Activated T-cell treated with anti-CD3 and anti-CD28 coated beads, Interleukin-2, amount 50 U/mL, for 72 hours (primary cell): ENCODE results near the gene MYL7. TPM values are rescaled to one million over a fixed set of nuclear protein-coding genes. Genes with fewer than 3 reads are reported as not detected.

Experiments
- ATAC-seq, 2 donors: fragments of 150-1000 bp; cut with Tn5 transposase; replicated peaks in 1 of 2; 2 replicates each; pipeline ENCODE4 v1.10.0; 2021; ENCODE audit warnings: moderate library complexity in 2 of 2, mild to moderate bottlenecking in 1 of 2
- DNase-seq, 2 donors: peaks; one replicate each; pipeline ENCODE4 v3.0.0; 2021 to 2022; ENCODE audit warnings: mixed read lengths in 1 of 2
- H3K27ac Mint-ChIP-seq: one replicate; pipeline ENCODE4 v1.8.0; 2022; ENCODE audit warnings: mild to moderate bottlenecking, moderate library complexity, mixed read lengths
- H3K27me3 Mint-ChIP-seq: one replicate; pipeline ENCODE4 v1.8.0; 2022; ENCODE audit warnings: low read depth, mixed read lengths
- H3K36me3 Mint-ChIP-seq, 2 donors: one replicate each; pipeline ENCODE4 v1.8.0; 2022; ENCODE audit warnings: mixed read lengths in 2 of 2, mild to moderate bottlenecking in 1 of 2; ENCODE audit not compliant: insufficient read depth in 2 of 2
- H3K4me1 Mint-ChIP-seq: one replicate; pipeline ENCODE4 v1.8.0; 2022; ENCODE audit warnings: low read depth, mixed read lengths
- H3K4me3 Mint-ChIP-seq, 2 donors: one replicate each; pipeline ENCODE4 v1.8.0; 2022; ENCODE audit warnings: mild to moderate bottlenecking in 2 of 2, mixed read lengths in 2 of 2, moderate library complexity in 2 of 2
- H3K9me3 Mint-ChIP-seq, 2 donors: one replicate each; pipeline ENCODE4 v1.8.0; 2022; ENCODE audit warnings: mixed read lengths in 2 of 2
- total RNA-seq, 2 donors: library from RNA; stranded (reverse); gene quantifications; one replicate each; pipeline ENCODE4 v1.2.3, GENCODE V29; 2022

Gene MYL7
- total RNA-seq, 2 donors from 2014 or later = not detected

DNA sequence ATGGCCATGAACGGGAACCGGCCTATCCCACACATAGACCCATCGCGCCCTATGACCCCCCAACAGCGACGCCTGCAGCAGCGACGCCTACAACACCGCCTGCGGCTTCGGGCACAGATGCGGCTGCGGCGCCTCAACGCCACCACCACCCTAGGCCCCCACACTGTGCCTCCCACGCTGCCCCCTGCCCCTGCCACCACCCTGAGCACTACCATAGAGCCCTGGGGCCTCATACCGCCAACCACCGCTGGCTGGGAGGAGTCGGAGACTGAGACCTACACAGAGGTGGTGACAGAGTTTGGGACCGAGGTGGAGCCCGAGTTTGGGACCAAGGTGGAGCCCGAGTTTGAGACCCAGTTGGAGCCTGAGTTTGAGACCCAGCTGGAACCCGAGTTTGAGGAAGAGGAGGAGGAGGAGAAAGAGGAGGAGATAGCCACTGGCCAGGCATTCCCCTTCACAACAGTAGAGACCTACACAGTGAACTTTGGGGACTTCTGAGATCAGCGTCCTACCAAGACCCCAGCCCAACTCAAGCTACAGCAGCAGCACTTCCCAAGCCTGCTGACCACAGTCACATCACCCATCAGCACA, 27.3 kb downstream of the MYL7 start:
- Mint-ChIP-seq H3K27me3 (no peaks in the 10 kb centered on the region), H3K4me3 (no peak overlapping the region), H3K36me3 (peaks cover 0 to 5% of the 10 kb centered on the region in 2 donors), H3K27ac (no peak overlapping the region), H3K4me1 (no peaks in the 10 kb centered on the region), H3K9me3 (no peaks in the 10 kb centered on the region)
- ATAC-seq = no peak
- no peak for DNase-seq

GRCh38 chr7:44112997-44113763, 28.0 kb downstream of the MYL7 start:
- ATAC-seq (no peak), DNase-seq (no peak)
- no peaks in the 10 kb centered on the region for H3K27me3 Mint-ChIP-seq
- H3K36me3 Mint-ChIP-seq = peaks cover 0 to 4% of the 10 kb centered on the region in 2 donors
- no peaks in the 10 kb centered on the region for H3K4me1 Mint-ChIP-seq
- H3K9me3 Mint-ChIP-seq = no peaks in the 10 kb centered on the region
- H3K27ac Mint-ChIP-seq = no peak overlapping the region
- H3K4me3 Mint-ChIP-seq = no peak overlapping the region

GRCh38 chr7:44112231-44112996, 28.7 kb downstream of the MYL7 start:
- no peak for DNase-seq
- H3K27ac Mint-ChIP-seq = no peak overlapping the region
- no peak overlapping the region for H3K4me3 Mint-ChIP-seq
- no peak for ATAC-seq
- no peaks in the 10 kb centered on the region for H3K9me3 Mint-ChIP-seq
- H3K36me3 Mint-ChIP-seq = no peaks in the 10 kb centered on the region
- H3K4me1 Mint-ChIP-seq = no peaks in the 10 kb centered on the region
- H3K27me3 Mint-ChIP-seq = no peaks in the 10 kb centered on the region

GRCh38 chr7:44111761-44112160, 29.4 kb downstream of the MYL7 start:
- Mint-ChIP-seq H3K36me3 (no peaks in the 10 kb centered on the region), H3K4me1 (no peaks in the 10 kb centered on the region), H3K9me3 (no peaks in the 10 kb centered on the region), H3K4me3 (no peak overlapping the region), H3K27me3 (no peaks in the 10 kb centered on the region), H3K27ac (no peak overlapping the region)
- ATAC-seq = no peak
- no peak for DNase-seq

- no peaks in the 10 kb centered on the region for H3K27me3 Mint-ChIP-seq
- H3K4me3 Mint-ChIP-seq = no peak overlapping the region
- no peak overlapping the region for H3K27ac Mint-ChIP-seq
- no peaks in the 10 kb centered on the region for H3K9me3 Mint-ChIP-seq
- peaks cover 4% of the 10 kb centered on the region for H3K4me1 Mint-ChIP-seq
- ATAC-seq (no peak), DNase-seq (no peak)
- no peaks in the 10 kb centered on the region for H3K36me3 Mint-ChIP-seq
Observed at GRCh38 chr7:44110719-44111635, 30.2 kb downstream of the MYL7 start.

DNA sequence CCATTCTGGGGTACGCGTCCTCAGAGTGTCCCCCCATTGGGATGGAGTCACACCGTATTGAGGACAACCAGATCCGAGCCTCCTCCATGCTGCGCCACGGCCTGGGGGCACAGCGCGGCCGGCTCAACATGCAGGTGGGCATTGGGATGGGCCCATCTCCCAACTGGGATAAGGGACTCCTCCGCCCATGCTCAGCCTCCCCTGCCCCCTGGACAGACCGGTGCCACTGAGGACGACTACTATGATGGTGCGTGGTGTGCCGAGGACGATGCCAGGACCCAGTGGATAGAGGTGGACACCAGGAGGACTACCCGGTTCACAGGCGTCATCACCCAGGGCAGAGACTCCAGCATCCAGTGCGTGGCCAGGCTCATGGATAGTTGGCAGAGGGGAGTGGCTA, 31.1 kb downstream of the MYL7 start:
- H3K4me1 Mint-ChIP-seq = peaks cover 12% of the 10 kb centered on the region
- no peak overlapping the region for H3K4me3 Mint-ChIP-seq
- no peaks in the 10 kb centered on the region for H3K36me3 Mint-ChIP-seq
- H3K27ac Mint-ChIP-seq = no peak overlapping the region
- DNase-seq = no peak
- ATAC-seq = no peak
- H3K27me3 Mint-ChIP-seq = no peaks in the 10 kb centered on the region
- no peaks in the 10 kb centered on the region for H3K9me3 Mint-ChIP-seq

DNA sequence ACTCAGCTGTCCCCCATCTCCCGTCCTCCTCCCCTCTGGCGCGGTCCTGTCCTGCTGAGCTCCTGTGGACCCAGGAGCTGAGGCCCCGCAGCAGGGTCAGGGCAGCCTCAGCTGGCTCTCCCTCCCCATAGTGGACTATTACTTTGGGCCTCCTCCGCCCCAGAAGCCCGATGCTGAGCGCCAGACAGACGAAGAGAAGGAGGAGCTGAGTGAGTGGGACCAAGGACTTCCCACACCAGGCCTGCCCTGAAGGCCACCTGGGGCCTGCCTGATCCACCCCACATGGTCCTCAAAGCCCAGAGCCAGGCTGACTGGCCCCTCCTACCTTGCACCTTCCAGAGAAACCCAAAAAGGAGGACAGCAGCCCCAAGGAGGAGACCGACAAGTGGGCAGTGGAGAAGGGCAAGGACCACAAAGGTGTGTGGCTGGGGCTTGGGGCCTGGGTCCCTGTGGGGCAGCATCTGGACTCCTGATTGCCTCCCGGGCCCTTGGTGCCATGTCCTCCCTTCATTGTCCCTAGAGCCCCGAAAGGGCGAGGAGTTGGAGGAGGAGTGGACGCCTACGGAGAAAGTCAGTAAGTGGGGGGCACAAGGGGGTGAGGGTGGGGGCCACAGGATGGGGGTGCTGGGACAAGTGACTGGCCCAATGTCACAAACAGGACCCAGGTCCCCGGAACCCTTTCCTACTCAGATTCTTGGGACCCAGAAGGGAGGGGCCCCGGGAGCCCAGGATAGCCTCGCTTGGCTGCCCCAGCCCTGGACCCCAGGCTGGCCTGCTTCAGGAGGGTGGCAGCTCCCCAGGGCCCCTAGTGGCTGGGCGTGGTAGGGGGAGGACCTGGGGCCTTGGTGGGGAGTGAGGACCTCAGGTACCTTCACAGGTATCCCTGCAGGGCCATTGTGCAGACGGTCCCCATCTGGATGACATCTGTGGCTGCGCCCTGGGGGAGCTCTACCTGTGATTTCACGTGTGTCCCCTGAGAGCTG, 32.1 kb downstream of the MYL7 start:
- ATAC-seq (no peak), DNase-seq (no peak)
- Mint-ChIP-seq H3K4me1 (peaks cover 12% of the 10 kb centered on the region), H3K27me3 (no peaks in the 10 kb centered on the region), H3K36me3 (no peaks in the 10 kb centered on the region), H3K9me3 (no peaks in the 10 kb centered on the region), H3K4me3 (no peak overlapping the region), H3K27ac (no peak overlapping the region)

DNA sequence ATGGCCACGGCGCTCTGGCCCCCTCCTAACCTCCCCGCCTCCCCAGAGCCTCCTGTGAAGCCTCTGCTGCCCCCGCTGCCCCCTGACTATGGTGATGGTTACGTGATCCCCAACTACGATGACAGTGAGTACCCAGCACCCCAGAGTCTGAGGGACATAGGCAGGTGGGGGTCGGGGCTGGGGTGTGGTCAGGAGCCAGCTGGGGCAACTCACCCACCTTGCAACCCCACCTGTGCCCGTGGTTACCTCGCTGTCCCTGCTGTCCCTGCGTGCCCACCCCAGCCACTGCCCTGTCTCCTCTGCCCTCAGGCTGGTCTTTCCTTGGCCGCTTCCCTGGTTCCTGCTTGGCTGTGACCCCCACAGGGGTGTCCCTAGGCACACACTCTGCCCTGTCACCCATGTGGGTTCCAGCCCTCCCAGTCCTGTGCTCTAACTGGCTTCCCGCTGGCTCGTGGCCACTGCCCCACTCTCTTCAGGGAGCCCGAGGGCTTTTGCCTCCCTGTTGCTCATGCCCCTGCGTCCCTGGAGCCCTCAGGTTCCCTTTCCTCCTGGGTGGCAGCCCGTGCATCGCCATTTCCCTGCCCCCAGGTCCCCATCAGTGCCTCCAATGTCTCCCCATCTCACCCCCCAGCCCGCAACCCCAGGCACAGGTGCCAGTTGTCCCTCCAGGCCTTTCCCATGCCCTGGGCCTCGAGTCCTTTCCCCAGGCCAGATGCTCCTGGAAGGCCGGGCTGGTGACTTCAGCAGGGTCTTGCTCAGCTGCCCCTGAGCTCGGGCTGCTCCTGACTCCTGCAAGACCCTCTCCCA, 33.0 kb downstream of the MYL7 start:
- DNase-seq (no peak), ATAC-seq (no peak)
- H3K9me3 Mint-ChIP-seq = no peaks in the 10 kb centered on the region
- H3K27ac Mint-ChIP-seq = no peak overlapping the region
- H3K27me3 Mint-ChIP-seq = no peaks in the 10 kb centered on the region
- H3K36me3 Mint-ChIP-seq = no peaks in the 10 kb centered on the region
- H3K4me3 Mint-ChIP-seq = no peak overlapping the region
- H3K4me1 Mint-ChIP-seq = peaks cover 12% of the 10 kb centered on the region

DNA sequence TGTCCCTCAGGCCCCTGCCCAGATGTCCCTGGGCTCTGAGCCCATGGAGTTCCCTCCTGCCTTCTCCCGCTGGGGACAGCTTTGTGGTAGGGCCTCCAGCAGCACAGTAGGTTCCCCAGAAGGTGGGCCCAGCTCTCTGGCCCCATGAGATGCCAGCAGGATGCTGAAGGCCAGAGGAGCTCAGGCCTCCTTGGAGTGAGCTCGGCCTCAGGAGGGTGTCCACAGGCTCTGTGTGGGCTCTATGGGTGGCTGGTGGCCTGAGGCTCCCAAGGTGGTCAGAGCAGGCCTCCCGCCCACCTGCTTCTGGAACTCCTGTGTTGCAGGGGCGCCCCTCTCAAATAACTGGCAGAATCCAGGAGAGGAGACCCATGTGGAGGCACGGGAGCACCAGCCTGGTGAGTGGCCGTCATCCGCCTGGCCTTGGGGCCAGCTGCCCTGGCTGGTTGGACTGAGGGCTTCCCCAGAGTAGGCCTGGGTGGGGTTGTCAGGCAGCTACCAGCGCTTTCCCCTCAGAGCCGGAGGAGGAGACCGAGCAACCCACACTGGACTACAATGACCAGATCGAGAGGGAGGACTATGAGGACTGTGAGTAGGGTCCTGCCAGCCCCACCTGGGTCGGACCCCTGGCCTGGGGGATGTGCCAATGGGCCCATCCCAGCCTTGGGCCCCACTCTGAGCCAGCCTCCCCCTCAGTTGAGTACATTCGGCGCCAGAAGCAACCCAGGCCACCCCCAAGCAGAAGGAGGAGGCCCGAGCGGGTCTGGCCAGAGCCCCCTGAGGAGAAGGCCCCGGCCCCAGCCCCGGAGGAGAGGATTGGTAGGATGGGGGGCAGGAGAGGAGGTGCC, 33.8 kb downstream of the MYL7 start:
- Mint-ChIP-seq H3K4me1 (peaks cover 12% of the 10 kb centered on the region), H3K9me3 (no peaks in the 10 kb centered on the region), H3K4me3 (no peak overlapping the region), H3K27me3 (no peaks in the 10 kb centered on the region), H3K27ac (no peak overlapping the region), H3K36me3 (no peaks in the 10 kb centered on the region)
- no peak for ATAC-seq
- DNase-seq = no peak

- Mint-ChIP-seq H3K36me3 (no peaks in the 10 kb centered on the region), H3K27ac (no peak overlapping the region), H3K9me3 (no peaks in the 10 kb centered on the region), H3K27me3 (no peaks in the 10 kb centered on the region), H3K4me3 (no peak overlapping the region), H3K4me1 (peaks cover 12% of the 10 kb centered on the region)
- no peak for DNase-seq
- ATAC-seq = no peak
Observed at GRCh38 chr7:44106311-44107065, 34.6 kb downstream of the MYL7 start.
